Mesothelial cell of epicardium (in vitro differentiated cells): ENCODE results near the gene TRERF1. TPM values are rescaled to one million over a fixed set of nuclear protein-coding genes. Genes with fewer than 3 reads are reported as not detected.

Experiments
- DNase-seq, 2 experiments: peaks; one replicate each; pipeline ENCODE4 v3.0.0; 2021; ENCODE audit warnings: low spot score in 2 of 2; ENCODE audit not compliant: unreplicated experiment in 2 of 2
- H3K27ac Mint-ChIP-seq: 2 replicates; pipeline ENCODE4 v1.8.0; 2021; ENCODE audit warnings: mixed read lengths
- H3K27me3 Mint-ChIP-seq: 2 replicates; pipeline ENCODE4 v1.8.0; 2021; ENCODE audit warnings: low read depth, mixed read lengths
- H3K36me3 Mint-ChIP-seq: 2 replicates; pipeline ENCODE4 v1.8.0; 2021; ENCODE audit warnings: mixed read lengths
- H3K4me1 Mint-ChIP-seq: 2 replicates; pipeline ENCODE4 v1.8.0; 2021; ENCODE audit warnings: mixed read lengths
- H3K4me3 Mint-ChIP-seq: 2 replicates; pipeline ENCODE4 v1.8.0; 2021; ENCODE audit warnings: mild to moderate bottlenecking, moderate library complexity, mixed read lengths
- H3K9me3 Mint-ChIP-seq: 2 replicates; pipeline ENCODE4 v1.8.0; 2021; ENCODE audit warnings: mixed read lengths
- total RNA-seq: library from RNA; stranded (reverse); gene quantifications from 3 replicates; pipeline ENCODE4 v1.2.1, GENCODE V29; 2021
- TF ChIP-seq, protein P1 (sequence below): fragments of 200-600 bp; sonication (generic); IDR thresholded peaks from one replicate; pipeline ENCODE4 v1.5.0; 2021; ENCODE audit warnings: antibody characterized with exemption; ENCODE audit not compliant: unreplicated experiment

TRERF1 gene
- total RNA-seq, 1 donor from 2014 or later: 19.8 TPM

DNA sequence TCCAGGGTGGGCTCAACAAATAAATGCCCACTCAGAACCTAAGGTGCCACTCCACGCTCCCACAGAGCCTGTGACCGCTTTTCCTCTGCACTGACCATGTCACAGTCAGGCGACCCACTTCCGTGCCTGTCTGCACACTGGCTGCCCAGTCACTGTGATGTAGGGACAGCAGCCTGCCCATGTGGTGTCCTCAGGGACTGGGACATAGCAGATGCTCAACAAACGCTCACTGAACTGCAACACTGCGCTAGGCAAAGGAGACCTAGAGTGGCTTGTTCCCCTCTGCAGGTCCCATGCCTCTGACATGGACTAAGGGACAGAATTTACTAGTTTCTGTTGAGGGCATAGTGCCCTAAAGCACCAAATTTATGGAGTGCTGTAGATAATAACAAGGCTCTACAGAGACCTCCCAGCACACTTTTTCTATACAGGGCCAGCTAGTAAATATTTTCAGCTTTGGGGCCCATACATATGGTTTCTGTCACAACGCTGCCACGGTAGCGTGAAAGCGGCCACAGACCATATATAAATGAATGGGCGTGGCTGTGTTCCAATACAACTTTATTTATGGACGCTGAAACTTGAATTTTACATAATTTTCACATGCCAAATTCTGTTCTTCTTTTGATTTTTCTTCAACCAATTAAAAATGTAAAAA lies 176.2 kb downstream of the TRERF1 start:
- no peaks in the 10 kb centered on the region for H3K9me3 Mint-ChIP-seq
- TF ChIP-seq, protein P1, sequence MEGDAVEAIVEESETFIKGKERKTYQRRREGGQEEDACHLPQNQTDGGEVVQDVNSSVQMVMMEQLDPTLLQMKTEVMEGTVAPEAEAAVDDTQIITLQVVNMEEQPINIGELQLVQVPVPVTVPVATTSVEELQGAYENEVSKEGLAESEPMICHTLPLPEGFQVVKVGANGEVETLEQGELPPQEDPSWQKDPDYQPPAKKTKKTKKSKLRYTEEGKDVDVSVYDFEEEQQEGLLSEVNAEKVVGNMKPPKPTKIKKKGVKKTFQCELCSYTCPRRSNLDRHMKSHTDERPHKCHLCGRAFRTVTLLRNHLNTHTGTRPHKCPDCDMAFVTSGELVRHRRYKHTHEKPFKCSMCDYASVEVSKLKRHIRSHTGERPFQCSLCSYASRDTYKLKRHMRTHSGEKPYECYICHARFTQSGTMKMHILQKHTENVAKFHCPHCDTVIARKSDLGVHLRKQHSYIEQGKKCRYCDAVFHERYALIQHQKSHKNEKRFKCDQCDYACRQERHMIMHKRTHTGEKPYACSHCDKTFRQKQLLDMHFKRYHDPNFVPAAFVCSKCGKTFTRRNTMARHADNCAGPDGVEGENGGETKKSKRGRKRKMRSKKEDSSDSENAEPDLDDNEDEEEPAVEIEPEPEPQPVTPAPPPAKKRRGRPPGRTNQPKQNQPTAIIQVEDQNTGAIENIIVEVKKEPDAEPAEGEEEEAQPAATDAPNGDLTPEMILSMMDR: no peak
- H3K27me3 Mint-ChIP-seq: no peaks in the 10 kb centered on the region
- peaks cover 8% of the 10 kb centered on the region for H3K4me1 Mint-ChIP-seq
- H3K27ac Mint-ChIP-seq: no peak overlapping the region
- no peak overlapping the region for H3K4me3 Mint-ChIP-seq
- DNase-seq: no peak
- H3K36me3 Mint-ChIP-seq: no peaks in the 10 kb centered on the region

DNA sequence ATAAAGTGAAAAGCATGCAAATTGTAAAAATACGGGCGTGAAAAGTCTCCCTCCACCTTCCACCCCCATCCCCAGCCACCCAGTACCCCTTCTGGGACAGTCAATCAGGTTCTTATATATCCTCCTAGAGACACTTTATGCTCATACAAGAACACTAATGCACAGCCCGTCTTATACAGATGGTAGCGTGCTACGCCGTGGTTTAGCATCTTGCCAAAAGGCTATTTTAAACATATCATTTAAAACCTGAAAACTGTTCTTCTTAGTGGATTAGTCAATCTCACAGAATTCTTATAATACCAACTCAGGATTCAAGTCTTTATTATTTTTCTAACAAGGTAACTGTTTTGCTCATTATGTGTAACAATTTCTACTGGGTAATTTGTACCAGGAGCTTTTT lies 176.8 kb downstream of the TRERF1 start:
- Mint-ChIP-seq H3K4me1 (peaks cover 3% of the 10 kb centered on the region), H3K4me3 (no peak overlapping the region)
- TF ChIP-seq, protein P1: no peak

DNA sequence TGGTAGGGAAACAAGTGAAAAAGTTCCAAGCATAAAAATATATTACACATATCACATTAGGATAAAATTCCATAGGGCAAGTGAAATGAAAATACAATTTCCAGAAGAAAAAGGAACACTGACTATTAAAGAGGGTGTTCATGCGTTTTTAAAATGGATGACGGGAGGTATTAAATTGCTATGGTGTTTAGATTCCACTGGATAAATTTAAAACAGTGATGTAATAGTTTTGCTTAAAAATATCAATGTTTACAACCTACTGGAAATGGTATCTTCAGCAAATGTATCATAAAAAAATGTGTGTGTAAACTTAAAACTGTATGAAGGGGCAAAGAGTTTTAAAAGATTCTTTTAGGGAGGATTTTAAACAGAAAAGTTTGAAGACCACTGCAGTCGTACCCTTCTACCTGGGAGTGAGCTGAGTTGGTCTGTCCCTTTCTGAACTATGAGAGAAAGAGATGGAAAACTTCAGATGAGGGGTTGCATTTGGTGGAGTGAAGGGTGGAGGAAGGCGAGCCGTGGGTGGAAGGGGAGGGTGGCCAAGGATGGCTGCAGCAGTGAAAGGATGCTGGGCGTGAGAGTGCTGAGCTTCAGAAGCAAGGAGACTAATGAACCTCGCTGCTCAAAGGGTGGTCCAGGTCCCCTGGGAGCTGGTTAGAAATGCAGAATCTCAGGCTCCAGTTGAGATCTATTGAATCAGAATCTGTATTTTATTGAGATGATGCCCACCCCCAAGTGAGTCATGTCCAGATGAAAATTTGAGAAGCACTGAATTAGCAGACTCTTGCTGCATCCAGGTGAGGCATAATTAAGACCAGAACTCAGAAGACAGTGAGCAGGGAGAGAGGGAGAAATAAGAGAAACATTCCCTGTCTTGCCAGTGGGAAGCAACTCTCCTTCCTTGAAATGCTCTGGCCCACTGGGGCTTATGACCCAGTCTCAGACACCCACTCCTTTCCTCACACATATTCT lies 179.6 kb downstream of the TRERF1 start:
- no peaks in the 10 kb centered on the region for H3K9me3 Mint-ChIP-seq
- no peak for DNase-seq
- H3K4me3 Mint-ChIP-seq: no peak overlapping the region
- TF ChIP-seq, protein P1: no peak
- H3K36me3 Mint-ChIP-seq: peaks cover 11% of the 10 kb centered on the region
- H3K4me1 Mint-ChIP-seq: peaks cover 3% of the 10 kb centered on the region
- H3K27me3 Mint-ChIP-seq: no peaks in the 10 kb centered on the region
- H3K27ac Mint-ChIP-seq: no peak overlapping the region

More for the DNA sequence above, 176.8 kb downstream of the TRERF1 start:
- DNase-seq: no peak
- Mint-ChIP-seq H3K27me3 (no peaks in the 10 kb centered on the region), H3K9me3 (no peaks in the 10 kb centered on the region), H3K36me3 (no peaks in the 10 kb centered on the region), H3K27ac (no peak overlapping the region)

DNA sequence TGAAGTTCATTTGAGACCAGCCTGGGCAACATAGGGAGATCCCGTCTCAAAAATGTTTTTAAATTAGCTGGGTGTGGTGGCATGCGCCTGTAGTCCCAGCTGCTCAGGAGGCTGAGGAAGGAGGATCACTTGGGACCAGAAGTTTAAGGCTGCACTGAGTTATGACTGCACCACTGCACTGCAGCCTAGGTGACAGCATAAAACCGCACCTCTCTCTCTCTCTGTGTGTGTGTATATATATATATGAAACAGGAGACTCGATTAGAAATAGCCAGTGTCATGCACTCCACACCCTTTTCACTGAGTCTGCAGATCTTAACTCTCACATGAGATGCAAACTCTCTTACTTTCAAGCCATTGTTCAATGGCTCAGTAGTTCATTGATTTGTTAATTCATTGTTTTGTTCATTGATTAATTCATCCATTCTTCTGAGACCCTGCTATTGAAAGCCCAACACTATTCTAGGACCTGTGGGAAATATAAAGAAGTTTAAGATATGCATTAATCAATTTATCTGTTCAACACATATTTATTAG lies 181.7 kb downstream of the TRERF1 start:
- no peak for DNase-seq
- no peaks in the 10 kb centered on the region for H3K9me3 Mint-ChIP-seq
- H3K36me3 Mint-ChIP-seq: peaks cover 11% of the 10 kb centered on the region
- no peaks in the 10 kb centered on the region for H3K4me1 Mint-ChIP-seq
- H3K27me3 Mint-ChIP-seq: no peaks in the 10 kb centered on the region
- H3K27ac Mint-ChIP-seq: no peak overlapping the region
- H3K4me3 Mint-ChIP-seq: no peak overlapping the region
- TF ChIP-seq, protein P1: no peak

DNA sequence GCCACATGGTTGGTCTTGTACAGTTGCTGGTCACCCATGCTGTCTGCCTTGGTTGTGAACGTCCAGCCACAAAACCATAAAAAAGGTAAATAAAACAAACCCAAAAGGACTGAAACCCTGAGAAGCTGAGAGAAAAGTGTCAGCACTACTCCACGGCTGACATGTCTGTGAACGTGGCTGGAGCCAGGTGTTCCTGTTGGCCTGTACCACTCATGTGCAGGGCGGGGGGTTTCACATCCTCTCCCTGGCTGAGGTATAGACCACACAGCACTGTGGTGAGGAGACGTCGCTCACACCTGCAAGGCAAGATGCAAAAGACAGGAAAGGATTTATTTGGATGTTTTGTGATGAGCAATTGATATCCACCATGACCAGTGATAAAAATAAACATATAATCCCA lies 182.2 kb downstream of the TRERF1 start:
- peaks cover 11% of the 10 kb centered on the region for H3K36me3 Mint-ChIP-seq
- H3K4me3 Mint-ChIP-seq: no peak overlapping the region
- H3K9me3 Mint-ChIP-seq: no peaks in the 10 kb centered on the region
- H3K27ac Mint-ChIP-seq: no peak overlapping the region
- no peaks in the 10 kb centered on the region for H3K27me3 Mint-ChIP-seq
- TF ChIP-seq, protein P1: no peak
- no peak for DNase-seq
- no peaks in the 10 kb centered on the region for H3K4me1 Mint-ChIP-seq
